Retina (tissue), 1 donor: ENCODE data around the gene PPP1R14B.
A peak's percentile ranks its signal among the peaks of the same experiment; 100 is the strongest.

Experiments
- DNase-seq: peaks from one replicate; pipeline ENCODE4 v3.0.0-alpha.2; 2016

The PPP1R14B gene, protein sequence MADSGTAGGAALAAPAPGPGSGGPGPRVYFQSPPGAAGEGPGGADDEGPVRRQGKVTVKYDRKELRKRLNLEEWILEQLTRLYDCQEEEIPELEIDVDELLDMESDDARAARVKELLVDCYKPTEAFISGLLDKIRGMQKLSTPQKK

DNA sequence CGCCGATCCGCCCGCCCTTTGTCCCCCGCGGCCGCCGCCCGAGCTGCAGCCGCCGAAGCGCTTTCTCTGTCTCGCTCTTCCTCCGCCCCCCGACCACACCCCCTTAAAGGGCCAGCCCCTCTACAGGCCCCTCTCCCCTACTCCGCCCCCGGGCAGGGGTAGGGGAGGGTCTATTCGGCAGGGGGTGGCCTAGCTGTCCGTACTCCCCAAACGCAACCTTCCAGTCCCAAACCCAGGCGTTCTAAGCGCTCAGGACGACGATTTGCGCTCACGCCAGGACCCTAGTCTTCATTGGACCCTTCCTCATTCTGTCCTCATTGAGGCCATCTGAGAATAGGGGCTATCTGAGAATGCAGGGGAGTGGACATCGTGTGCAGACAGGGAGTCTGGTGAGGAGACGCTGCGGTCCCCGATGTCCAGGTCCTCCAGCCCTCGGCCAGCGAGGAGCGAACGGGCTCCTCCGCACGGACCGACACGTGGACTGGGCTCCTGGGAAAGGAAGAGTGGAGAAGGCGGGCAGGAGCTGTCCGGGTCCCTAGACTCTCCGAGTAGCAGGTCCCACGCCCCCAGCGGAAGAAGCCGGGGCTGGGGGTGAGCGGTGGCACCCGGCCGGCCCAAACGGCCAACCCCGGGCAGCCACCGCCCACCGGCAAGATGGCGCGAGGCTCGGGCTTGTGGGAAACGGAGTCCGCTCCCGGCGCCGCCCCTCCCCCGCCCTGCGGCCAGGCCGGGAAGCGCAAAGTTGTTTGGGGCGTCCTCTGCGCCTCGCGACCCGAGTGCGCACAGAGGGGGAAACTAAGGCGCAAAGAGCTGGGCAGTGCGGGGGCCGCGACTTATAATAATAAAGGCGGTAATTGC is at the start of gene PPP1R14B:
PPP1R14B (minus strand) TSS at position 73 of the 858 bp plus-strand sequence. CDS start 270 bp downstream, outside the sequence.
- peak; percentile 93 for DNase-seq

DNA sequence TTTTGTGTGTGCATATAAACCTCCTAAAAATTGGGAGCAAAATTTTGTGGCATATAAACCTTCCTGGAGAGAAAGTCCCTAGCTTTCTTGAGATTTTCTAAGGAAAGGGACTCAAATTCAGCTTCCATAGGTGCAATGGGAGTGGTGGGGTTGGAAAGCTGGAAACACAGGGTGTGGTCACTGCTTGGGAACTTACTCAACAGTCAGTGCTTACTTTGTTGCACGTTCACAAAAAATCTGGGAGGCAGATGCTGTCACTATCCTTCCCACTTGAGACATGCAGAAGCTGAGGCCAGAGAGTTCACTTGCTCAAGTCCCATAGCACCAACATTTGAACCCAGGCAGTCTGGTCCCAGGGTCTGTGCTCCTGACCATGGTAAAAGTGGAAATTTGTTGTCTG is 49.5 kb upstream of the PPP1R14B start:
- no peak for DNase-seq

GRCh38 chr11:64295760-64296159 is 49.0 kb upstream of the PPP1R14B start:
- no peak for DNase-seq

- DNase-seq: peak; percentile 78
These were observed 48.0 kb upstream of the PPP1R14B start for GRCh38 chr11:64294774-64295173.

- peak; percentile 27 for DNase-seq
These were observed 45.9 kb upstream of the PPP1R14B start for GRCh38 chr11:64292460-64293254.

DNA sequence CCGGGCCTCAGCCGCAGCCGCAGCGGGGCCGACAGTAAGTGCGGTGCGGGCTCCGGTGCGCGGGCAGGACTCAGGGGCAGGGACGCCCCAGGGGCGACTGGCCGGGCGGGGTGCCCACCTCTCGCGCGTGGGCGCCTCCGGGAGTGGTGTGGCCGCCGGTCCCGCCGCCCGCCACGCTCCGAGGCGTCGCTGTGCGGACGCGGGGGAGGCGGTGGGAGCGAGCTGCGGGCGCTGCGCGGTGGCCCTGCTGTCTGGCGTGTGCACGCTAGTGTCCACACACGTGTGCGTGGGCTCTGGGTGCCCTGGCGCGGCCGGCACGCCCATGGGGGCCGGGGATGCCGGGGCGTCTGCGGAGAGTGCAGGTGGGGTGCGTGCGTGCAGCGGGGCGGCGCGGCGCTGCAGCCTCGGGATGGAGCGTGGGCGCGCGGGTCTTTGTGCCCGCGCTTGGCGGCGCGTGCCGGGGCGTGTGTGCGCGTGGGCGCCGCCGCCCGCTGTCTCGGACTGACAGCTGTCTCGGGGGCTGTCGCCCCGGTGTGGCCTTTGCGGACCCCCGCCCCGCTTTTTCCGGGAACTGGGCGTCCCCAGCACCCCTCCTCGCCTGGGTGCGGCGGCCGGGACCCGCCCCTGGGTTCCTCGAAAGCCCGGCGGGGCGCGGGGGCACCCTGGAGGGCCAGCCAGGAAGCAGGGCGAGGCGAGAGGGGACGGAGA is 45.2 kb upstream of the PPP1R14B start:
- peak; percentile 61 for DNase-seq

DNA sequence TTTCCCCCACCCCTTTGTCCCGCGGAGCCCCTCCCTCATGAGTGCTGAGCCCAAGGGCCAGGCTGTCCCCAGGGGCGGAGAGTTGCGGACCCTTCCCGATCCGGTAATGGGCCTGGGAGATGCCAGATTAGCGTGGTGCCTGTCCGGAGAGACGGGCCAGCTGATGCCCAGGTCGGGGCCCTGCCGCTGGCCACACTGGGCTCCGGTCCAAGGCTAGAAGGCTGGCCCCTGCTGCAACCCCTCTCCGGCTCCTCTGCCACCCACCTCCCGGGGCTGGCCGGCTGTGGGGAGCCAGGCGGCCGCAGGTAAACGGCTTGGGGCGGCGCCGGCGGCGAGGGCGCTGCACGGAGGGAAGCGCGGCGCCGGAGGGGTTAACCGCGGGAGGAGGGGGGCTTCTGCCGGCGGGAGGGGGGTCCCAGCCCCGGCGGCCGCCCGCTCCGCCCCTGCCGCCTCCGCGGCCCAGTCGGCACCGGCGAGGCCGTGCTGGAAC is 44.6 kb upstream of the PPP1R14B start, which contains the start of gene KCNK4:
KCNK4 (plus strand) TSS at position 41 of the 490 bp plus-strand sequence. CDS start 1,717 bp downstream, outside the sequence.
- no peak for DNase-seq

- DNase-seq: no peak
These were observed 43.9 kb upstream of the PPP1R14B start for GRCh38 chr11:64290352-64291261.

DNA sequence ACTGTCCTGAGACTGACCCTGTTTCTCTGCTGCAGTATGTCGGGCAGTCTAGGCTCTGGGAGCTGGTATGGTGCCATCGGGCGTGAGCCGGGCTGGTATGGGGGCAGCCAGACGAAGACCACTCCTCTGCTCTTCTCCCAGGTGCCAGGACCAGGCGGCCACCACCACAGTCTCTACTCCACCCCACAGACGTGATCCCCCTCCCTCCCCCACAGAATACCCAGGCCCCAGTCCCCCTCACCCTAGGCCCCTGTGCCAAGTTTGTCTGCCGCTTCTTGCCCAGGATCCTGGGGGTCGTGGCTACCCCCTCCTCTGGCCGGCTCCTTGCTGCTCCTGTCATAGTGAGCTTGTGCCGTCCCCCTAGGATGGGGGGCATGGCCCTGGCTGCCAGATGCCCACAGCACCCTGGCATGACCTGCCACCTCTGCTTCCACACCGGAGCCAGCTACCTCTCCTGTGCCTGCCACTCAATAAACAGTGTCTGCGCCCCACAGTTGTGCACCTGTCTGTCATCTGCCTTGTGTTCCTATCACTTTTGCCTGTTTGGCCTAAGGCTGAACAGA is 42.3 kb upstream of the PPP1R14B start:
- DNase-seq: no peak

- DNase-seq: no peak
These were observed 41.6 kb upstream of the PPP1R14B start for GRCh38 chr11:64288353-64288750.

- DNase-seq: no peak
These were observed 41.1 kb upstream of the PPP1R14B start for GRCh38 chr11:64287676-64288352.

DNA sequence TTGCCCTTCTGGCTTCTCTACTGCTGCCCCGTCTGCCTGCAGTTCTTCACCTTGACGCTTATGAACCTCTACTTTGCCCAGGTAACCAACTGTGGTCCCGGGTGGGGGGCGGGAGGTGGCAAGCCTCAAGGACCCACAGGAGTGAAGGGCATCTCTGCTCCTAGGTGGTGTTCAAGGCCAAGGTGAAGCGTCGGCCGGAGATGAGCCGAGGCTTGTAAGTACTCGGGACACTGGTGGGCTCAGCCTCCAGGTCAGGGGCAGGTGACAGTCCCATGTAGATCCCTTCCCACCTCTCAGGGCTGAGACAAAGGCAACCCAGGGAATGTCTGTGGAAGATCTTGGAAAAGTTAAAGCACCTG is 40.0 kb upstream of the PPP1R14B start:
- DNase-seq: no peak

- no peak for DNase-seq
These were observed 39.4 kb upstream of the PPP1R14B start for GRCh38 chr11:64285885-64286800.

- DNase-seq: peak; percentile 98
These were observed 38.5 kb upstream of the PPP1R14B start, which contains the start of gene GPR137 for GRCh38 chr11:64284962-64285884. Gene GPR137 (plus strand): TSS chr11:64285848. CDS start chr11:64286525, 677 bp downstream.

DNA sequence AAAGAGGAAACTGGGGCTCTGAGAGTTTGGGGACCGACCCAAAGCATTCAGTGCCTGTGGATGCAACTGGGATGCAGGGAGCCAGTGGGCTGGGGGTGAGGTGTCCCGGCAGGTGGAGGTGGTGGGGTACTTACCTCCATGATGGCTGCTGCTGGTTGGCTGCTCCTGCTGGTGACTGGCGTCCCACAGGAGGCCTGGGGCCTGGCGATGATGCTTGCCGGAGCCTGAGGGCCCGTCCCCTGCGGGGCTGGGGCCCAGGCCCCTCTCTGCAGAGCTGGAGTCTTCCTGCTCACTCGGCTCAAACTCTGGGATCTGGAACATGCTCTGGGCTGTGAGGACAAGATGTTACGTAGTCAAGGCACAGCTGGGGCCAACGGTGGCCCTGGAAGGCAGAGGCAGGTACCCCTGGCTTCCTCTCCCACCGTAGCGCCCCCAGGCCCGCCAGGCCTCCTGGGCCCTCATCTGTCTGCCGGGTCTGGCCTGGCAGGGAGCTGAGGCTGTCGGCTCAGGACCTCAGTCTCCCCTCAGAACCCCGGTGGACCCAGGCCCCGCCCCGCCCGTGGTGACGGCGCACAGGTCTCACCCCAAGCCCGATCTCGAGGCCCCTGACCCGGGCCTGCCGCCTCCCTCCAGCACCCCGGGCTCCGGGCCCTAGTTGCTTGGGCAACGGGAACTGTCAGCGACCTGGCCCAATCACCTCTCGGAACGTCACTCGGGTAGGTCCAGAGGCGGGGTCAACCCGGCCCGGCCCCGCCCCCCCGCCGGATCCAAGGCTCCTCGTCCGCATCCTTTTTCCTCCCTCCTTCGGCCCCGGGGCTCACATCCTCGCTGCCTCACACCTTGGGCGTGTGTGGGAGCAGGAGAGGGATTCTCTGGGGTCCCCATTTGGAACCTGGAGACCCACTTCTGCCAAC is 37.6 kb upstream of the PPP1R14B start, which contains the start of gene BAD:
BAD (minus strand) TSS at position 618 of the 914 bp plus-strand sequence; CDS start at position 321, 297 bp downstream.
- peak; percentile 97 for DNase-seq

DNA sequence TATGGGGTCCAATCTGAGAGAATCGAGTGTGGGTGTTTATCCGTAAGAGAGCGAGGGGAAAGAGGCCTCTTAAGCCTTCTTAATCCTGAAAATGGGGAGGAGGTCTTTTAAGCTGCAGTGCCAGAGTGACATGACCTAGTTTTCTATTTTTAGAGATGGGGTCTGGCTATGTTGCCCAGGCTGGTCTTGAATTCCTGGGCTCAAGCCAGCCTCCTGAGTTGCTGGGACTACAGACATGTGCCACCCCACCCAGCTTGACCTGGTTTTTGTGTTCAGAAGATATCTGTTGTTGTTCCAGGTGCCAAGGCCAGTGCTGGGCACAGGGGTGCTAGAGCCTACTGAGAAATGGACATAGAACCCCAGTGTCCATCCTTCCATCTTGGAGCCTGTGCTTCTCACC is 36.3 kb upstream of the PPP1R14B start:
- DNase-seq: no peak
